ENCODE measurements around the gene TESK1.
"Not testable (repeated sequence)": the region's sequence is repeated elsewhere in the genome, so short reads cannot be mapped to it uniquely, and the experiment has no call there.

TESK1 gene

DNA sequence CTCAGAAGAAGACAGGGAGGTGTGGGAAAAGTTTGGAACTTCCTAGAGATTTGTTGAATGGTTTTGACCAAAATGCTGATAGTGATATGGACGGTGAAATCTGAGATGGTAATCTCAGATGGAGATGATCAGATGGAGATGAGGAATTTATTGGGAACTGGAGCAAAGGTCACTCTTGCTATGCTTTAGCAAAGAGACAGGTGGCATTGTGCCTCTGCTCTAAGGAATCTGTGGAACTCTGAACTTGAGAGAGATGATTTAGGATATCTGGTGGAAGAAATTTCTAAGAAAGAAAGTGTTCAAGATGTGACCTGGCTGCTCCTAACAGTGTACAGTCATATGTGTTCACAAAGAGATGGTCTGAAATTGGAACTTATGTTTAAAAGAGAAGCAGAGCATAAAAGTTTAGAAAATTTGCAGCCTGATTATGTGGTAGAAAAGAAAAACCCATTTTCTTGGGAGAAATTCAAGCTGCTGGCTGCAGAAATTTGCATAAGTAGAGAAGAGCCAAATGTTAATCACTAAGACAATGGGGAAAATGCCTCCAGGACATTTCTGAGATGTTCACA is 25.3 kb upstream of the TESK1 start:
- not testable (repeated sequence) for DNase-seq (ENCODE audit: low spot score)

DNA sequence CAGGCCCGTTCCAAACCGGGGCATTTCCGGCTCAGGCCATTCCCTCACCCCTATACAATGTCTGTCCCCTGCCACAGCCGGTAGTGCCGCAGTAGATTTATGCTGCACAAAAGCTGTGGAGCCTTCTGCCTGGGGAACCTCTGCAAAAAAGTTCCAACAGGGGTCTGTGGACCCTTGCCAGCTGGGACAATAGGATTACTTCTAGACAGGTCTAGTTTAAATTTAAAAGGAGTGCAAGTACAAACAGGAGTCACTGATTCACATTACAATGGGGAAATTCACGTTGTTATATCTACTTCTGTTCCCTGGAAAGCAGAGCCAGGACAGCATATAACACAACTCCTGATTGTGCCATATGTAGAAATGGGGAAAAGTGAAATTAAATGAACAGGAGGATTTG is 21.5 kb upstream of the TESK1 start:
- not testable (repeated sequence) for DNase-seq (ENCODE audit: low spot score)

DNA sequence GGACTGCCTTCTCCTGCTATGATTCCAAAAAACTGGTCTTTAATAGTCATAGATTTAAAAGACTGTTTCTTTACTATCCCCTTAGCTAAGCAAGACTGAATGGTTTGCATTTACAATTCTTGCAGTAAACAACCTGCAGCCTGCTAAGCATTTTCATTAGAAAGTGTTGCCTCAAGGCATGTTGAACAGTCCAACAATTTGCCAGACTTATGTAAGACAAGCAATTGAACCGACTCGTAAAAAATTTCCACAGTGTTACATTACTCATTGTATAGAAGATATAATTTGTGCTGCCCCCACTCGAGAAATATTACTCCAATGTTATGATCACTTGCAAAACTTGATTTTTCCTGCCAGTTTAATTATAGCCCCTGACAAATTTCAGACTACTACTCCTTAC is 20.4 kb upstream of the TESK1 start:
- not testable (repeated sequence) for DNase-seq (ENCODE audit: low spot score)

DNA sequence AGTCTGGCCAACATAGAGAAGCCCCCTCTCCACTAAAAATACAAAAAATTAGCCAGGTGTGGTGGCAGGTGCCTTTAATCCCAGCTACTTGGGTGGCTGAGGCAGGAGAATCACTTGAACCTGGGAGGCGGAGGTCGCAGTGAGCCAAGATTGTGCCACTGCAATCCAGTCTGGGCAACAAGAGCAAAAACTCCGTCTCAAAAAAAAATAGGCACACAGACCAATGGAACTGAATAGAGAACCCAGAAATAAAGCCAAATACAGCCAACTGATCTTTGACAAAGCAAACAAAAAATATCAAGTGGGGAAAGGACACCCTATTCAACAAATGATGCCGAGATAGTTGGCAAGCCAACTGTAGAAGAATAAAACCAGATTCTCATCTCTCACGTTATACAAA is 16.6 kb upstream of the TESK1 start:
- DNase-seq (ENCODE audit: low spot score) = not testable (repeated sequence)

DNA sequence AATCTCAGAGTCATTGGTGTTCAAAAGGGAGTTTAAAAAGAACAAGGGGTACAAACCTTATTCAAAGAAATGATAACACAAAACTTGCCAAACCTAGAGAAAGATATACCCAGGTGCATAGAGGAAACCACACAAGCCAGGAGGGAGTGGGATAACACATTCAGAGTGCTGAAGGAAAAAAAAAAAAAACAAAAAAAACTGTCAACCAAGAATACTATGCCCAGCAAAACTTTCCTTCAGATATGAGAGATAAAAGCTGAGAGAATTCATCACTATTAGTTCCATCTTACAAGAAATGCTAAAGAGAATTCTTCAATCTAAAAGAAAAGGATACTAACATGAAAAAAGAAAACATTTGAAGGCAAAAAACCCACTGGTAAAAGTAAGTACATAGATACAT is 11.5 kb upstream of the TESK1 start:
- no peak for DNase-seq (ENCODE audit: low spot score)

DNA sequence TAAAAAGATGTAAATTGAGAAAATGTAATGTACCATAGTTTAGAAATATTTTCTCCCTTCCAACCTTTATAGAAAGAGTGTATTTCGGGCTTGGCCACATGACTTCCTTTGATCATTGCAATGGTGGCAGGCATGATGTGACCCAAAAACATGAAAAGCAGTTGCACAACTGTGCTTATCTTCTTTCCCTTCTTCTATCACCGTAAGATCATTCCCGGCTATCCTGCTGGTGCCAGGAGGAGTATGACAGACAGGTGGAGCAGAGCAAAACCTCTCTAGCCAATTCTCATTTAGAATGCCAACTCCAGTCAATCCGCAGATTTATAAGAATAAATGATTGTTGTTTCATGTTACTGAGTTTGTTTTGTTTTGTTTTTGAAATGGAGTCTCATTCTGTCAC is 10.6 kb upstream of the TESK1 start:
- no peak for DNase-seq (ENCODE audit: low spot score)

DNA sequence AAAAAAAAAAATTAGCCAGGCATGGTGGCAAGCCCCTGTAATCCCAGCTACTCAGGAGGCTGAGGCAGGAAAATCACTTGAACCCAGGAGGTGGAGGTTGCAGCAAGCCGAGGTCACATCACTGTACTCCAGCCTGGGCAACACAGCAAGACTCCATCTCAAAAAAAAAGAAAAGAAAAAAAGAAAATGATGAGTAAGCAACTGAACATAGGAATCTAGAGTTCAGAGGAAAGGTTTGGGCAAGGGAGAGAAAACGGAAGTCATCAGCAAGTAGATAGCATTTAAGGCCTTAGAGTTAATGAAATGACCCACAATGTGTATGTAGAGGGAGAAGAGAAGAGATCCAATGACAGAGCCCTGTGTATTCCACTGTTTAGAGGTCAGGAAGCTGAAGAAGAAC is 8.2 kb upstream of the TESK1 start:
- DNase-seq (ENCODE audit: low spot score) = not testable (repeated sequence)

DNA sequence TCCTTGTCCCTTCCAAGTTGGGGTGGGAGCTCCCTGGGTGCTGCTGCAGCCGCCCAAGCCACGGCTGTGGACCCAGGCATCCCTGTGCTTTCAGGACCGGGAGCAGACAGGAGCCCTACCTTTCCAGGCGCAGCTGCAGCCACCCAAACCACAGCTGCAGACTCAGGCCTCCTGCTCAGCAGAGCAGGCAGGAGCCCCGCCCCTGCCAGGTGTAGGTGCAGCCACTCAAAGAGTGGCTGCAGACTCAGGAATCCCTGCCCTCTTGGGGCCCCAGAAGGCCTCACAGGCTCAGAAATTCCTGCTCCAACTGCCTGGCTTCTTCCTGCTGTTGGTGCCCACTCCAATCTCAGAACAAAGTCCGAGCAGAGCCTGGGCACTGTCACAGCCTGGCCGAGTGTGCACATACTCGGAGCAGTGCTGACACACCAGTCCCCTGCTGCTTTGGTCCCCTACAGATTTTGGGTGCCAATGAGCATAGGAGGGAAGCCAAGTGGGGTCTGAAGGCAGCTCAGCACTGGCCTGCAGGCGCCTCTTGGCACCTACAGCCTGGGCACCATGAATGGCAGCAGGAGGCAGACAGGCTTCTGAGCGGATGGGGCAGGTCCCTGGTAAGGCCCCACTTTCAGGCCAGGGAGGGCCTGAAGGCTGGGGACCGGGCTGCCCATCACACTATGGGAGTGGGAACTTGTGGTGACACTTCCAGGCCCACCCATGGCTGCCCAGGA is 6.0 kb upstream of the TESK1 start:
- DNase-seq (ENCODE audit: low spot score) = no peak

DNA sequence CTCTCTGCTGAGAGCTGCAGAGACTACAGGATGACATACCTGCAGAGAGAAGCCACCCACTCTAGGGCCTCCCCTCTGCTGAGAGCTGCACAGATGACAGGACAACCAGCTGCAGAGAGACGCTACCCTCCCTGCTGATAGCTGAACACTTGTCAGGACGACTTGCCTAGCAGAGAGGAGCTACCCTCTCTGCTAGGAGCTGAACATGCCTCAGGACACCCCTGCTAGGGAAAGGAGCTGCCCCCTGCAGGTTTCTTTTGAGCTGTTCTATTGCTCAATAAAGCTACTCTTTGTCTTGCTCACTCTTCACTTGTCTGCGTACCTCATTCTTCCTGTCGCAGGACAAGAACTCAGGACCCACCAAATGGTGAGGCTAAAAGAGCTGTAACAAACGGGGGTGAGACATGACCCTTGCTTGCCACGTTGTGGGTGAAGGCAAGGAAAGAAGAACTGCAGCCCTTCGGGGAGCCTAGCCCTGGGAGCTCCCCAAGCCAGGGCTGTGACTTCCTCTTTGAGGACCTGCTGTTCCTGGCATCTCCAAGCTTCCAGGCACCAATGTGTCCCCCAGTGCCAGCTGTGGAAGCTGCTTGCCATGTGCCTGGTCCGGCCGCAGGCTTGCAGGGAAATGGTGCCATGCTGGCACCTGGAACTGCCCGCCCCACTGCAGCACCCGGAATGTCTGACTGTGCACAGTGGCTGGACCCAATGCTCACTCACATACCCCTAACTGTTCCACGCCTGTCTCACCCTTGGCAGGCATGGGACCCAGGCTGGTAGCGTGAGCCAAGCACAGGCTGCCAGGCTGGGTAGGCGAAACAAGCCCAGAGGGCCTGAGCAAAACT is 5.1 kb upstream of the TESK1 start:
- no peak for DNase-seq (ENCODE audit: low spot score)

DNA sequence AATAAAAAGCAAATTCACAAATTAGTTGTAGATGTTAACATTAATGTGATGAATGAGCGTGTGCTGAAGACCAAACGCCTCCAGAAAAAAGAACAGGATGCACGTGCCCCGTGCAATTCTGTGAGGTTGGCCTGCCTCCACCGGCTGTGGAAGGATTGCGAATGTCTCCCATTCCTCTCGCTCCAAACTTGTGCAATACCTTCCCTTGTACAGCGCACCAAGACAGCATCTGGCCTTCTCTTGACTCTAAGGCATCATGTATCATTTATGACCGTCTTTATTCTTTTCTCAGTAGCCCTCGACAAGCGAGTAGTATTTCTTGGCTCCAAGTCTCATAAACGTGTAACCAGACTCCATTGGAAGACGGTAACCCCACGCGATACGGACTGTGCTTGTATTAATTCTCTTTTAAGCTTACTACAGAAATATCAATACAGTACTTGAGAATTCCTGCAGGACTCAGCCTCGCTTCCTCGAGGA is 1.5 kb upstream of the TESK1 start:
- no peak for DNase-seq (ENCODE audit: low spot score)

DNA sequence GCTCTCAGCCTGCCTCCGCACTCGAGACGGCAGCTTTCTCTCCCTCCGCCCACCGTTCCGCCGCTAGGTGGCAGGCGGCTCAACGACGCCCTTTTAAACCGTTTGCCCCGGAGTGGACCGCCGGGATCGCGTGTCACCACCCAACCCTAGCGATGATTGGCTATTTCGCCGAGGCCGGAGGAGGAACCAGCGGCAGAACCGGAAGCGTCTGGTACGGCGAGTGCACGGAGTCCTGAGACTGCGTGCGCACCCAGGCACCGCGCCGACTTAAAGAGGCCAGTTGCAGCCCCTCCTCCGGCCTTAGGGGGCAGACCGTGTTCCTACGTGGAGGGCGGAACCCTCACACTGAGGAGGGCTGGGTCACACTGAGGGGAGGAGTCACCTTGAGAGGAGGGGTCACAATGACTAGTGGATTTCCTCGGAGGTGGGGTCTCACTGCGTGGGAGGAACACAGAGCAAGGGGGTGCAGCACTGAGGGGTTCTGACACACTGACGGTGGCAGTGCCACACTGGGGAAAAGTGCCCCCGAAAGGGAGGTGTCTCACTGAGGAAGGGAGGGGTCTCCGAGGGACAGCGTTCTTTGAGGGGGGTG is 980 bp upstream of the TESK1 start:
- DNase-seq (ENCODE audit: low spot score) = peak; percentile 99

DNA sequence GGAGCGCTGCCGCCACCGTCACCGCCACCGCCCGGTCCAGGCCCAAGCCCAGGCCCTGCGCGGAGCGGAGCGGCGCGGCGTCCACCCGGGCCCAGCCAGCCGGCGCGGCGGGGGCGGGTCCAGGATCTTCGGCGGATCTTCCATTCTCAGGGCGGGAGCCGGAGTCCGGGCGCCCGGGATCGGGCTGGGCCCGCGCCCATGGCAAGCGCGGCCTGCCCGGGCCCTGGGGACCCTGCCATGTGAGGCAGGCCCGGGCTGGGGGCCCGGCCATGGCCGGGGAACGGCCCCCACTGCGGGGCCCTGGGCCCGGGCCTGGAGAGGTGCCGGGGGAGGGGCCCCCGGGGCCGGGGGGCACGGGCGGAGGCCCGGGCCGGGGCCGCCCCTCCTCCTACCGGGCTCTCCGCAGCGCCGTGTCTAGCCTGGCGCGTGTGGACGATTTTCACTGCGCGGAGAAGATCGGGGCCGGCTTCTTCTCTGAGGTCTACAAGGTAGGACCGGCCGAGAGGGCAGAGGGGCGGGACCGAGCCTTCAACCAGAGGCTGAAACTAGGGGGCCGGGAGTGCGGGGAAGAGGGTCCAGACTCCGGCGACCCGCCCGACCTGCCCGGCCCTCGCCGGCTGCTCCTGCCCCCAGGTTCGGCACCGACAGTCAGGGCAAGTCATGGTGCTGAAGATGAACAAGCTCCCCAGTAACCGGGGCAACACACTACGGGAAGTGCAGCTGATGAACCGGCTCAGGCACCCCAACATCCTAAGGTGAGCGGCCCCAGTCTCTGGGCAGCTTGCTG is 482 bp downstream of the TESK1 start:
- peak; percentile 55 for DNase-seq (ENCODE audit: low spot score)

DNA sequence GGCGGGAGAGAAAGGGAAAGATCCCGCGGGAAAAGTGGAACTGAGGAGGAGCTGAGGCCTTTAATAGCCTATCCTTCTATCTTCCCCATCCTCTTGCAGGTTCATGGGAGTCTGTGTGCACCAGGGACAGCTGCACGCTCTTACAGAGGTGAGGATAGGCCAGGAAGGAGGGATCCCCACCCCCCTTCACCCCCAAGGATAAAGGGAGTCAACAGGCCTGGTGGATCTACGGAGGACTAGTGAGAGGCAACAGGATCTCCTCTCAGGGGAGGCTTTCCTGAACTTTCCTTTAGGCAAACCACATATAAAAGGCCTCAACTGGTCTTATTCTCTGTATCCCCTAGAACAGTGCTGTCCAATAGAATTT is 1.1 kb downstream of the TESK1 start:
- no peak for DNase-seq (ENCODE audit: low spot score)

DNA sequence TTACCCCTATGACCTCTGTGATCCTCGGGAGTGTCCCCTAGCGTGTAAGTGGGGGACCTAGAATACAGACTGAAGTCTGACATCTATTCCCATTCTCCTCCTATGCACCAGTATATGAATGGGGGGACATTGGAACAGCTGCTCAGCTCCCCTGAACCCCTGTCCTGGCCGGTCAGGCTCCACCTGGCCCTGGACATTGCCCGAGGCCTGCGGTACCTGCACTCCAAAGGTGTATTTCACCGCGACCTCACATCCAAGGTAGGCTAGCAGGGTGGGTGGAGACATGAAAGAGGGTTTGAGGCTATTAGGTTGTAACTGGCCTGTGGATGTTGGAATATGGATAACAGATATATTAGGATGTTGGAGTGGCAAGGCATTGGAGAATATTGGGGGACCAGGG is 1.7 kb downstream of the TESK1 start:
- no peak for DNase-seq (ENCODE audit: low spot score)

DNA sequence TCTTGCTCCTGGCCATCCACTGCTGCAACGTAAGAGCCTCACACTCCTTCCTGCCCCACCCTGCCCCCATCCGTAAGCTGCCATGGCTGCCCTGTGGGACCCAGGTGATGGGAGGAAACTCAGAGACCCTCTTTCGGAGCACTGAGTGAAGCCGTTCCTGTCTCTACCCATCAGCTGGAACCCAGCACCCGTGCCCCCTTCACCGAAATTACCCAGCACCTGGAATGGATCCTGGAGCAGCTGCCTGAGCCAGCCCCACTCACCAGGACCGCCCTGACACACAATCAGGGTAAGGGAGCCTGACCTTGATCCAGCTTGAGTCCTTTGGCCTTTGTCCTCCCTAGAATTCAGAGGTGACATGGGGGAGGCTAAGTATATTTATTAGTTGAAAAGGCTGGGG is 3.2 kb downstream of the TESK1 start:
- no peak for DNase-seq (ENCODE audit: low spot score)

DNA sequence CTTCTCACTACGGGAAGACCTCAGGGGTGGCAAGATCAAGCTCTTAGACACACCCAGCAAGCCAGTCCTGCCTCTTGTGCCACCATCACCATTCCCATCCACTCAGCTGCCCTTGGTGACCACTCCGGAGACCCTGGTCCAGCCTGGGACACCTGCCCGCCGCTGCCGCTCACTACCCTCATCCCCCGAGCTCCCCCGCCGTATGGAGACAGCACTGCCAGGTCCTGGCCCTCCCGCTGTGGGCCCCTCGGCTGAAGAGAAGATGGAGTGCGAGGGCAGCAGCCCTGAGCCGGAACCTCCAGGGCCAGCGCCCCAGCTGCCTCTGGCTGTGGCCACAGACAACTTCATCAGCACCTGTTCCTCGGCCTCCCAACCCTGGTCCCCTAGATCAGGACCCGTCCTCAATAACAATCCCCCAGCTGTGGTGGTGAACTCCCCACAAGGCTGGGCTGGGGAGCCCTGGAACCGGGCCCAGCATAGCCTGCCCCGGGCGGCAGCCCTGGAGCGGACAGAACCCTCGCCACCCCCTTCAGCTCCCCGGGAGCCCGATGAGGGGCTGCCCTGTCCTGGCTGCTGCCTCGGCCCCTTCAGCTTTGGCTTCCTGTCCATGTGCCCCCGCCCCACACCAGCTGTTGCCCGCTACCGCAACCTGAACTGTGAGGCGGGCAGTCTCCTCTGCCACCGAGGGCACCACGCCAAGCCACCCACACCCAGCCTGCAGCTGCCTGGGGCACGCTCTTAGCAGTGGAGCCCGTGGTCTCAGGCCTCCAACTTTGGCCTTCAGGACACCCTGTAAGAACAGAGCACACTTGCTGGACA is 4.1 kb downstream of the TESK1 start:
- DNase-seq (ENCODE audit: low spot score) = no peak

DNA sequence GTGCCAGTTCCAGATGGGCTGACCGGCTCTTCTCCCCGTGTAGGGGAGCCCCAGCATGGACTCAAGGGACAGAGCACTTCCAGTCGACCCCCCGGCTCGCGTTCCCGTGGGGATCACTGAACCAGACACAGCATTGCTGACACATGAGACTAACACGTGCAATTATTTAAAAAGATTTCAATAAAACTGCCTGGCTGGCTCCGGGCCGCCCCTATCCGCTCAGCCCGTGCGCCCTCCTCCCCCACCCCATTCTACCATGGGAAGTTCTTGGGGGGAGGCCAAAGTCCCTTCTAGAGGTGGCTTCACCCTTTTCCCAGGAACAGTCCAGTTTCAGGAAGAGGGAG is 4.7 kb downstream of the TESK1 start:
- no peak for DNase-seq (ENCODE audit: low spot score)

DNA sequence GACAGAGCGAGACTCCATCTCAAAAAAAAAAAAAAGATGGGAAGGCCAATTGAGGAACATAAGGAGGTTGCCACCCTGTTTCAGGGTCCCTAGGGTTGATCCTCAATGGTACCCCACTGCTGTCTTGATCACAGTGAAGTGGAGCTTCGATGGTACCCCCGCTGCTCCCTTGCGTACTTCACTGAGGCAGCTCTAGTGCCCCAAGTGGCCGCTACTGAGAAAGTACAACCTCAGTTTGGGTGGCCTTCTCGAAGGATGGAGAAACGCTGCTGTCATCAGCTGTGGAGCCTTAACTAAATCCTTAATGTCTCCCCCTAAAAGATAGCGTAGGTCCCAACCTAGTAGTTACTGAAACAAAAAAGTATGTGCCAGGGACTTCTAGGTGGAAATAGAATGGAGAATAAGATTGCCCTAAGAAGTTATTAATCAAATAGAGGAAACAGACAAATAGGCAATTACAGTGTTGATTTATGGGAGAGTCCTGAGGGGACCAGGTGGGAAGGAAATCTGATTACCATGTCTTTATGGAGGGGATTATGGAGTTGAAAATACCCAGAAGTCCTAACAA is 6.3 kb downstream of the TESK1 start:
- peak; percentile 63 for DNase-seq (ENCODE audit: low spot score)

DNA sequence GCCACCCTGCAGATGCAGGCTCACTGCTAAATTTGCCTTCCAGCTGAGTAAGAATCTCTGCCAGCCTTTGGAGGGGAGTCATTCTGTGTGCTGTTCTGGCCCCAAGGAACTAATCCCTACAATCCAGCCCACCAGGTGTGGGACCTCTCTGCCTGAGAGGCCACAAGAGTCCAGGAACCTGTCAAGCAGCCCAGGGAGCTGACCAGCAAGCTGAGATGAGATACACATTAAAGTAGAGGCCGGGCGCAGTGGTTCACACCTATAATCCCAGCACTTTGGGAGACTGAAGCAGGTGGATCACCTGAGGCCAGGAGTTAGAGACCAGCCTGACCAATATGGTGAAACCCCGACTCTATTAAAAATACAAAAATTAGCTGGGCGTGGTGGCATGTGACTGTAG is 7.0 kb downstream of the TESK1 start:
- not testable (repeated sequence) for DNase-seq (ENCODE audit: low spot score)

DNA sequence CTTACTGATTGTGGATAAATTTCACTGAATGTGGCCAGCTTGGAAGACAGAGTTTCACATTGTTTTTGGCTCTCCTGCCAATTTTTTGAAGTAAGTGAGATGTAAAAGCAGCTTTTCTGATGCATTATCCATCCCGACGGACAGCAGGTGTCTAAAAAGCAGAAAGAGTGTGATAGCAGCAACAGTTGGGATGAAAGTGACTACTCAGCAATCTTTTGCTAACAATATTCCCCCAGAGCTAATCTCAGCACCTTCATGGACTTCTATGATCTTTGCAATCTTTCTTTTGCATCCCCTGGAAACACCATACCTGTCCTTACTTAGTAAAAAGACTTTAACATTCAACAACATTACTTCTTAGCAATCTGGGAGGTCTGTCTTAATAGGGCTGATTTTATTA is 7.8 kb downstream of the TESK1 start:
- DNase-seq (ENCODE audit: low spot score) = no peak

Measured in germinal center (tissue), 1 donor.